ENCODE measurements around the gene CALML5.

- TF ChIP-seq CTCF (IDR thresholded peaks at IDR 0.05 in 2 of 3, conservative IDR thresholded peaks at IDR 0.05 in 1 of 3; ENCODE audit: insufficient read depth in 2 of 3, low read depth in 1 of 3, low read length in 3 of 3) (no peak), KAT7 (CRISPR knock-in tag; IDR thresholded peaks at IDR 0.05; ENCODE audit: borderline replicate concordance) (no peak), NRF1 (conservative IDR thresholded peaks at IDR 0.05 in 1 of 2, IDR thresholded peaks at IDR 0.05 in 1 of 2) (no peak), SP1 (CRISPR knock-in tag; IDR thresholded peaks at IDR 0.05) (no peak), MAX (CRISPR knock-in tag; IDR thresholded peaks at IDR 0.05) (no peak), ZBTB49 (CRISPR knock-in tag; IDR thresholded peaks at IDR 0.05; ENCODE audit: borderline replicate concordance) (no peak), MYC (IDR thresholded peaks at IDR 0.05; ENCODE audit: low read depth, low read length) (no peak), MYC (CRISPR knock-in tag; IDR thresholded peaks at IDR 0.05; ENCODE audit: borderline replicate concordance, low read depth) (no peak)
These were observed 2.8 kb downstream of the CALML5 start for GRCh38 chr10:5496261-5497250.
